Measurements from ENCODE around the gene PALMD. TPM values are rescaled to one million over a fixed set of nuclear protein-coding genes. Genes with fewer than 3 reads are reported as not detected.

The PALMD gene
- total and polyA plus RNA-seq, 2 of the 8 experiments (the other 6 are each of a cell fraction or from before 2014, with no cell fraction given) = not detected

GRCh38 chr1:99622702-99623347 is 23.1 kb upstream of the PALMD start:
- H3K4ac ChIP-seq (replicated peaks; ENCODE audit: insufficient read length, low read depth, low read length) = no peak overlapping the region
- no peak overlapping the region for H2BK20ac ChIP-seq (ENCODE audit: low read length)
- H3K23me2 ChIP-seq (ENCODE audit: low read depth, low read length) = no peaks in the 10 kb centered on the region
- no peaks in the 10 kb centered on the region for H3K4me1 ChIP-seq (replicated peaks in 1 of 4; ENCODE audit: control insufficient read depth in 3 of 4, insufficient read depth in 4 of 4, low read length in 3 of 4)
- H3K36me3 ChIP-seq (ENCODE audit: control insufficient read depth in 2 of 4, insufficient read depth in 4 of 4, low read length in 3 of 4) = no peaks in the 10 kb centered on the region
- DNase-seq (ENCODE audit: low read depth in 1 of 2, low spot score in 2 of 2) (no peak), FAIRE-seq (no peak)
- no peak overlapping the region for H3K56ac ChIP-seq (replicated peaks; ENCODE audit: insufficient read length, low read depth, low read length)
- no peak overlapping the region for H3K18ac ChIP-seq (ENCODE audit: extremely low read depth, low read length)
- no peak overlapping the region for H3K4me3 ChIP-seq (ENCODE audit: extremely low read depth in 1 of 4, insufficient read depth in 2 of 4, low read depth in 3 of 4, low read length in 4 of 4)
- H3K27ac ChIP-seq (ENCODE audit: low read depth, low read length) = no peak overlapping the region
- no peak overlapping the region for H2BK15ac ChIP-seq (ENCODE audit: low read length)
- POLR2A ChIA-PET (ENCODE audit: partially characterized antibody) = no interaction called here
- no peak overlapping the region for H3K4me2 ChIP-seq (ENCODE audit: insufficient read depth in 1 of 2, low read depth in 2 of 2, low read length in 2 of 2)
- no peak overlapping the region for H2AK5ac ChIP-seq (ENCODE audit: low read depth, low read length)
- no peak overlapping the region for H3K14ac ChIP-seq (ENCODE audit: insufficient read length)
- no peaks in the 10 kb centered on the region for H3K79me1 ChIP-seq (ENCODE audit: low read depth, low read length)
- H3K79me2 ChIP-seq (ENCODE audit: control insufficient read depth in 1 of 2, insufficient read depth in 2 of 2, low read length in 2 of 2) = no peaks in the 10 kb centered on the region
- H2BK120ac ChIP-seq (replicated peaks; ENCODE audit: low read depth, low read length) = no peak overlapping the region
- H2BK5ac ChIP-seq (ENCODE audit: low read depth, low read length) = no peak overlapping the region
- H2BK12ac ChIP-seq (ENCODE audit: low read depth, low read length) = no peak overlapping the region
- no peak overlapping the region for H2AFZ ChIP-seq (ENCODE audit: low read length)
- H3K23ac ChIP-seq (ENCODE audit: insufficient read length) = no peak overlapping the region
- no peaks in the 10 kb centered on the region for H3K9me3 ChIP-seq (ENCODE audit: insufficient read depth in 2 of 2, low read depth in 1 of 2, low read length in 1 of 2)
- CTCF ChIA-PET (ENCODE audit: partially characterized antibody) = interaction anchor here (0.8 to 1.2 kb wide), 2 partner anchors 11 to 14 kb away, joined by 3 to 4 read pairs; no protein-coding TSS in a partner anchor
- no peaks in the 10 kb centered on the region for H4K20me1 ChIP-seq (replicated peaks in 1 of 2; ENCODE audit: control insufficient read depth in 1 of 2, insufficient read depth in 2 of 2, low read length in 2 of 2)
- H3K9ac ChIP-seq (replicated peaks in 1 of 4; ENCODE audit: extremely low read depth in 1 of 4, low read depth in 3 of 4, low read length in 3 of 4) = no peak overlapping the region
- WGBS, 2 experiments (ENCODE audit: extremely low coverage in 1 of 2, insufficient coverage in 1 of 2, insufficient read length in 1 of 2, insufficient replicate concordance in 2 of 2, low coverage in 1 of 2, low lambda C conversion rate in 2 of 2, missing lambda C conversion rate in 1 of 2) = 86% methylated on average over 4 of the region's 4 CpGs; no CpG with 5 or more reads in 1 of the 2 experiments
- H4K91ac ChIP-seq (replicated peaks; ENCODE audit: insufficient read length, low read length) = no peak overlapping the region
- H4K5ac ChIP-seq (ENCODE audit: insufficient read length, low read depth, low read length) = no peak overlapping the region
- no peak overlapping the region for H4K8ac ChIP-seq (ENCODE audit: extremely low read depth, insufficient read depth, low read length)
- no peaks in the 10 kb centered on the region for H3K27me3 ChIP-seq (replicated peaks in 1 of 4; ENCODE audit: control insufficient read depth in 3 of 4, extremely low read depth in 1 of 4, insufficient read depth in 3 of 4, low read length in 3 of 4)
- TF ChIP-seq CTBP2 (IDR thresholded peaks at IDR 0.05; ENCODE audit: borderline replicate concordance, insufficient read depth, insufficient read length, low read length) (no peak), CBX8 (IDR thresholded peaks at IDR 0.05; ENCODE audit: borderline replicate concordance, low read depth, low read length) (no peak), KDM4A (IDR thresholded peaks at IDR 0.05; ENCODE audit: low read depth, low read length, severe bottlenecking) (no peak), YY1 (IDR thresholded peaks at IDR 0.05; ENCODE audit: low read depth, low read length) (no peak), BACH1 (IDR thresholded peaks at IDR 0.05; ENCODE audit: low read length) (no peak), SIX5 (IDR thresholded peaks at IDR 0.05; ENCODE audit: low read depth, low read length) (no peak), SIRT6 (IDR thresholded peaks at IDR 0.05; ENCODE audit: low read length) (no peak), KDM5A (IDR thresholded peaks at IDR 0.05; ENCODE audit: low read length) (no peak), TAF7 (optimal IDR thresholded peaks at IDR 0.05; ENCODE audit: borderline replicate concordance, low read depth, low read length) (no peak), JUN (IDR thresholded peaks at IDR 0.05; ENCODE audit: low read depth, low read length) (no peak), JUND (IDR thresholded peaks at IDR 0.05; ENCODE audit: low read length) (no peak), RBBP5 (IDR thresholded peaks at IDR 0.05; ENCODE audit: borderline replicate concordance, low read depth, low read length) (no peak)
